ENCODE measurements around the gene KCNH6.

The KCNH6 gene

GRCh38 chr17:63557416-63557815 lies 34.3 kb downstream of the KCNH6 start:
- no peak for DNase-seq

GRCh38 chr17:63558441-63558840 lies 35.3 kb downstream of the KCNH6 start:
- no peak for DNase-seq

GRCh38 chr17:63561819-63562218 lies 38.7 kb downstream of the KCNH6 start:
- DNase-seq: no peak

- no peak for DNase-seq
Observed at GRCh38 chr17:63563339-63563738, 40.2 kb downstream of the KCNH6 start.

- DNase-seq: no peak
Observed at GRCh38 chr17:63564562-63564961, 41.4 kb downstream of the KCNH6 start.

- DNase-seq: no peak
Observed at GRCh38 chr17:63567229-63567628, 44.1 kb downstream of the KCNH6 start.

GRCh38 chr17:63568563-63568962 lies 45.4 kb downstream of the KCNH6 start:
- no peak for DNase-seq

GRCh38 chr17:63571632-63572310 lies 48.6 kb downstream of the KCNH6 start:
- DNase-seq: no peak

GRCh38 chr17:63573634-63574033 lies 50.5 kb downstream of the KCNH6 start:
- no peak for DNase-seq

- no peak for DNase-seq
Observed at GRCh38 chr17:63578027-63578768, 55.0 kb downstream of the KCNH6 start.

GRCh38 chr17:63578769-63579111 lies 55.6 kb downstream of the KCNH6 start:
- DNase-seq: no peak

GRCh38 chr17:63579633-63580032 lies 56.5 kb downstream of the KCNH6 start:
- DNase-seq: no peak

- no peak for DNase-seq
Observed at GRCh38 chr17:63587770-63588169, 64.6 kb downstream of the KCNH6 start.

GRCh38 chr17:63588797-63589196 lies 65.6 kb downstream of the KCNH6 start:
- no peak for DNase-seq

- no peak for DNase-seq
Observed at GRCh38 chr17:63589646-63590045, 66.5 kb downstream of the KCNH6 start.

GRCh38 chr17:63592797-63593196 lies 69.6 kb downstream of the KCNH6 start:
- DNase-seq: no peak

GRCh38 chr17:63595132-63595531 lies 72.0 kb downstream of the KCNH6 start:
- no peak for DNase-seq

Measured in NCI-H446 treated with DMSO at 0.1 percent for 48 hours (cell line).